Measurements from ENCODE around the gene SLC25A5. TPM values are rescaled to one million over a fixed set of nuclear protein-coding genes. Genes with fewer than 3 reads are reported as not detected.

SLC25A5 gene
- total RNA-seq, 4 donors from 2014 or later, result 268 to 328 (median 299) TPM

GRCh38 chrX:119479845-119480244 lies 11.6 kb downstream of the SLC25A5 start:
- peaks cover 0 to 10% (median 6%) of the 10 kb centered on the region in 4 donors for H3K4me1 ChIP-seq
- H3K27ac ChIP-seq (replicated peaks in 1 of 4), result no peak overlapping the region
- TF ChIP-seq POLR2A (IDR thresholded peaks at IDR 0.05; ENCODE audit: low read depth), result no peak
- TF ChIP-seq CTCF (IDR thresholded peaks at IDR 0.05), result no peak
- TF ChIP-seq POLR2AphosphoS5 (IDR thresholded peaks at IDR 0.05), result no peak
- no peak for TF ChIP-seq EP300 (IDR thresholded peaks at IDR 0.05)
- H3K4me3 ChIP-seq, result no peak overlapping the region
- no peaks in the 10 kb centered on the region for H3K27me3 ChIP-seq
- DNase-seq (ENCODE audit: extremely low spot score), result no peak
- no peaks in the 10 kb centered on the region for H3K36me3 ChIP-seq
- 79% methylated on average over 2 of the region's 2 CpGs for WGBS
- intact Hi-C loops (cut with DNase I), result no loop called here
- H3K9me3 ChIP-seq, result no peaks in the 10 kb centered on the region

- H3K36me3 ChIP-seq, result no peaks in the 10 kb centered on the region
- intact Hi-C loops (cut with DNase I), result no loop called here
- WGBS, result 85% methylated on average over 1 of the region's 4 CpGs
- H3K4me1 ChIP-seq, result peaks cover 0 to 10% (median 6%) of the 10 kb centered on the region in 4 donors
- no peak overlapping the region for H3K27ac ChIP-seq (replicated peaks in 1 of 4)
- H3K9me3 ChIP-seq, result no peaks in the 10 kb centered on the region
- TF ChIP-seq CTCF (IDR thresholded peaks at IDR 0.05) (no peak), POLR2AphosphoS5 (IDR thresholded peaks at IDR 0.05) (no peak), POLR2A (IDR thresholded peaks at IDR 0.05; ENCODE audit: low read depth) (no peak), EP300 (IDR thresholded peaks at IDR 0.05) (no peak)
- no peak for DNase-seq (ENCODE audit: extremely low spot score)
- H3K27me3 ChIP-seq, result no peaks in the 10 kb centered on the region
- H3K4me3 ChIP-seq, result no peak overlapping the region
These were observed 13.1 kb downstream of the SLC25A5 start for GRCh38 chrX:119481323-119481801.

GRCh38 chrX:119482041-119482440 lies 13.8 kb downstream of the SLC25A5 start:
- Histone ChIP-seq H3K4me1 (peaks cover 0 to 10% (median 6%) of the 10 kb centered on the region in 4 donors), H3K27ac (replicated peaks in 1 of 4) (peak overlapping the region; percentile 56 to 69 (median 61)), H3K4me3 (peak overlapping the region; percentile 43 to 57 (median 48)), H3K36me3 (no peaks in the 10 kb centered on the region), H3K27me3 (no peaks in the 10 kb centered on the region), H3K9me3 (no peaks in the 10 kb centered on the region)
- TF ChIP-seq POLR2A (IDR thresholded peaks at IDR 0.05; ENCODE audit: low read depth) (no peak), CTCF (IDR thresholded peaks at IDR 0.05) (no peak), EP300 (IDR thresholded peaks at IDR 0.05) (no peak), POLR2AphosphoS5 (IDR thresholded peaks at IDR 0.05) (no peak)
- WGBS, result 65% methylated on average over 9 of the region's 10 CpGs
- intact Hi-C loops (cut with DNase I), result no loop called here
- DNase-seq (ENCODE audit: extremely low spot score), result no peak

- WGBS, result 24% methylated on average over 47 of the region's 48 CpGs
- peaks cover 0 to 9% (median 6%) of the 10 kb centered on the region in 4 donors for H3K4me1 ChIP-seq
- no peaks in the 10 kb centered on the region for H3K9me3 ChIP-seq
- no peaks in the 10 kb centered on the region for H3K36me3 ChIP-seq
- peak overlapping the region; percentile 43 to 57 (median 48) for H3K4me3 ChIP-seq
- intact Hi-C loops (cut with DNase I), result no loop called here
- TF ChIP-seq POLR2AphosphoS5 (IDR thresholded peaks at IDR 0.05), result peak in 1 of 2 donors; percentile 54
- TF ChIP-seq CTCF (IDR thresholded peaks at IDR 0.05), result peak; percentile 48 to 75 (median 65)
- TF ChIP-seq POLR2A (IDR thresholded peaks at IDR 0.05; ENCODE audit: low read depth), result no peak
- TF ChIP-seq EP300 (IDR thresholded peaks at IDR 0.05), result no peak
- no peak for DNase-seq (ENCODE audit: extremely low spot score)
- peak overlapping the region; percentile 56 to 69 (median 61) for H3K27ac ChIP-seq (replicated peaks in 1 of 4)
- no peaks in the 10 kb centered on the region for H3K27me3 ChIP-seq
These were observed 14.5 kb downstream of the SLC25A5 start for GRCh38 chrX:119482481-119483480.
